Gastrocnemius medialis (tissue), 4 donors: ENCODE results near the gene ISOC2.

Experiments
- POLR2A ChIP-seq, 2 donors: fragments of 450-650 bp; IDR thresholded peaks; one replicate each; pipeline ENCODE4 v1.6.1; 2017; ENCODE audit warnings: antibody characterized with exemption in 2 of 2, mild to moderate bottlenecking in 2 of 2, moderate library complexity in 2 of 2
- TF ChIP-seq, protein P1 (sequence below), 5 experiments: fragments of 450-650 bp in 3 of 5; fragments of 200-600 bp in 2 of 5; sonication (generic) in 2 of 5; IDR thresholded peaks in 4 of 5; conservative IDR thresholded peaks in 1 of 5; 1 replicate in 4 of 5; 2 replicates in 1 of 5; pipeline ENCODE4 v1.5.1; 2016 to 2019; ENCODE audit warnings: antibody characterized with exemption in 5 of 5, mild to moderate bottlenecking in 3 of 5, moderate library complexity in 3 of 5

DNA sequence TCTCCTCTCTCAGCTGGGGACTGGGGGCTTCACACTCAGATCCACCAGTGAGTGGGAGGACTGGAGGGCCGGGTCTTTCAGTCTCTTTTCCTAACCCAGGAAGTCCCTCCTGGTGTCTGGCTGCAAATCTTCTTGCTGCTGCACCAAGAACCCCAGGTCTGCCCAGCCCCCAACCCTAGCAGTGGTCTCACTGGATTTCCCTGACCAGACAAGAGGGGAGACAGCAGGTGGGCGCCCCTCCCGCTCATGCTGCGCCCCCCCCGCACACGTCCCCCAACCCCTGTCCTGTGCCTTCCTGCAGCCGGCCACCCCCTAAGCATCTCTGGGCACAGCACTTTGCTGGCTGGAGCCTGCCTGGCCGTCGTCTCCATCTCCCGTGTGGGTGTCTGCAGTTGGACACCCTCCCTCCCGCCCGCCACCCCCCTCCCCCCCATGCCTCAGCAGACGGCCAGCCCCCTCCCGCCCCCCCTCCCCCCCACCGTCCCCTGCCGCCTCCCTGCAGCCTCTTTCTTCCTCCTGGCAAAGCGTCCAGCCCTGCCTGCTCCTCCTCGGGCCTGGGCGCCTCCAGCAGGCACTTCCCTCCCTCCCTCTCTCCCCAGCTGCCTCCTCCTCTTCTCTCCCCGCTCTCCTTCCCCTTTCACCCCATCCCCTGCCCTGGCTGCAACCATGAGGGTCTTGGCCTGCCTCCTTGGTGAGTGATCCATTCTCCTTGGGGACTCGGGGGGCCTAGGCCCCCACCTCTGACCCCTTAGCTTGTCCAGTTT, 26.7 kb upstream of the ISOC2 start, which contains the start of gene SSC5D:
- TF ChIP-seq, protein P1, sequence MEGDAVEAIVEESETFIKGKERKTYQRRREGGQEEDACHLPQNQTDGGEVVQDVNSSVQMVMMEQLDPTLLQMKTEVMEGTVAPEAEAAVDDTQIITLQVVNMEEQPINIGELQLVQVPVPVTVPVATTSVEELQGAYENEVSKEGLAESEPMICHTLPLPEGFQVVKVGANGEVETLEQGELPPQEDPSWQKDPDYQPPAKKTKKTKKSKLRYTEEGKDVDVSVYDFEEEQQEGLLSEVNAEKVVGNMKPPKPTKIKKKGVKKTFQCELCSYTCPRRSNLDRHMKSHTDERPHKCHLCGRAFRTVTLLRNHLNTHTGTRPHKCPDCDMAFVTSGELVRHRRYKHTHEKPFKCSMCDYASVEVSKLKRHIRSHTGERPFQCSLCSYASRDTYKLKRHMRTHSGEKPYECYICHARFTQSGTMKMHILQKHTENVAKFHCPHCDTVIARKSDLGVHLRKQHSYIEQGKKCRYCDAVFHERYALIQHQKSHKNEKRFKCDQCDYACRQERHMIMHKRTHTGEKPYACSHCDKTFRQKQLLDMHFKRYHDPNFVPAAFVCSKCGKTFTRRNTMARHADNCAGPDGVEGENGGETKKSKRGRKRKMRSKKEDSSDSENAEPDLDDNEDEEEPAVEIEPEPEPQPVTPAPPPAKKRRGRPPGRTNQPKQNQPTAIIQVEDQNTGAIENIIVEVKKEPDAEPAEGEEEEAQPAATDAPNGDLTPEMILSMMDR (IDR thresholded peaks at IDR 0.05 in 4 of 5, conservative IDR thresholded peaks at IDR 0.05 in 1 of 5), result no peak
- TF ChIP-seq POLR2A (IDR thresholded peaks at IDR 0.05), result no peak
